Muscle layer of duodenum (tissue), 2 donors: Measurements from ENCODE around the gene GREB1L.

Experiments used
- H3K27ac ChIP-seq: one replicate; pipeline ENCODE4 v1.7.0; 2013; ENCODE audit warnings: mild to moderate bottlenecking, low read length
- H3K27me3 ChIP-seq: one replicate; pipeline ENCODE4 v1.7.0; 2013; ENCODE audit warnings: low read depth, mild to moderate bottlenecking, control low read depth, low read length
- H3K36me3 ChIP-seq, 2 donors: one replicate each; pipeline ENCODE4 v1.7.0; 2013; ENCODE audit warnings: low read length in 2 of 2, control low read depth in 1 of 2, mild to moderate bottlenecking in 1 of 2; ENCODE audit not compliant: insufficient read depth in 2 of 2, control insufficient read depth in 1 of 2
- H3K4me1 ChIP-seq, 2 donors: one replicate each; pipeline ENCODE4 v1.7.0; 2013; ENCODE audit warnings: low read length in 2 of 2, mild to moderate bottlenecking in 2 of 2, control low read depth in 1 of 2, moderate library complexity in 1 of 2; ENCODE audit not compliant: insufficient read depth in 2 of 2, control insufficient read depth in 1 of 2
- H3K4me3 ChIP-seq, 2 donors: one replicate each; pipeline ENCODE4 v1.7.0; 2013; ENCODE audit warnings: low read length in 2 of 2, low read depth in 1 of 2, mild to moderate bottlenecking in 1 of 2
- H3K9me3 ChIP-seq, 2 donors: one replicate each; pipeline ENCODE4 v1.7.0; 2013; ENCODE audit warnings: low read length in 2 of 2, control low read depth in 1 of 2, mild to moderate bottlenecking in 1 of 2; ENCODE audit not compliant: control insufficient read depth in 1 of 2
- donor health status: healthy.

GREB1L gene

DNA sequence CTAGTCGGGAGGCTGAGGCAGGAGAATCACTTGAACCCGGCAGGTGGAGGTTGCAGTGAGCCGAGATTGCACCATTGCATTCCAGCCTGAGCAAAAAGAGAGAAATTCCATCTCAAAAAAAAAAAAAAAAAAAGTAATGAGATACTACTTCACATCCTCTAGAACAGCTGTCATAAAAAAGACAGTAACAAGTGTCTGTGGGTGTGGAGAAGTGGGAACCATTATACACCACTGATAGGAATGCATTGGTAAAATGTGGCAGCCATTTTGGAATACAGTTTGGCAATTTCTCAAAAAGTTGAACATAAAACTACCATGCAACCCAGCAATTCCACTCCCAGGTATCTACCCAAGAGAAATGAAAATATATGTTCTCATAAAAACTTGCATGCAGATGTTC, 166.6 kb downstream of the GREB1L start:
- H3K9me3 ChIP-seq = no peaks in the 10 kb centered on the region

DNA sequence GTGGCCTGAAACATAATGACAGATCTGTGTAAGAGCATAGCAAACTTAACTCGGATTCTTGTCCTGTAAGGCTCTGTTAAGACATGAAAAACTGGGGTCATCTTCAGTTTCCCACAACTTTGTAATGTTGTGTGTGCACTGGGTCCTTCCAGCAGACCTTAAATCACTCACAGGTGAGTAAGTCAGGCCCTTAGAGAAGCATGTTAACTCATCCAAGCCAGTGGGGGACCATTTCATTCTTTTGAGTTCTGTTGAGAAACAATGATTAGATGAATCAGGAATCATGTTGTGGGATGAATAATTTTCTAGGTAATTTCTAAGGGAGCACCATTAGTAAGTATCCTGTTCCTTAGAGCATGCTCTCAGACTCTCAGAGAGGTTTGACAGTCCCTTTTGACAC, 191.4 kb downstream of the GREB1L start:
- no peak overlapping the region for H3K4me3 ChIP-seq
- H3K27me3 ChIP-seq = no peaks in the 10 kb centered on the region
- no peaks in the 10 kb centered on the region for H3K9me3 ChIP-seq
- no peaks in the 10 kb centered on the region for H3K36me3 ChIP-seq
- no peaks in the 10 kb centered on the region for H3K4me1 ChIP-seq
- H3K27ac ChIP-seq = no peak overlapping the region

More for the DNA sequence above, 166.6 kb downstream of the GREB1L start:
- Histone ChIP-seq H3K4me1 (no peaks in the 10 kb centered on the region), H3K27me3 (no peaks in the 10 kb centered on the region), H3K36me3 (no peaks in the 10 kb centered on the region), H3K4me3 (no peak overlapping the region), H3K27ac (no peak overlapping the region)

DNA sequence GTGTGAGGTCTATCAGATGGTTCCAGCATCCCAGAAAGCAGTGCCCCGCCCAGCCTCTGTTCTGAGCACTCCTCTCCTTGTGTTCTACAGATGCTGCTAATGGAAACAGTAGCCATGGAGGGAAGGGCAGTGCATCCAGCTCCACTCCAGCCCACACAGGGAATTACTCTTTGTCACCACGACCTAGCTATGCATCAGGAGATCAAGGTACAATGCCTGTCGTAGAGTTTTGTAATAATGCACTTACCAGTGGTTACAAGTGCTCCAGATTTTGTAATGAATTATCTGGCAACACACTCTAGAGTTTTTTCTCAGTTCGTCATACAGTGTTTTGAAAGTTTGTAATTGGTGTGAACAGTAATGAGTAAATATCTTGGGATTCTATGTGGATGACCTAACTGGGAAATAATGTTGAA, 197.4 kb downstream of the GREB1L start:
- no peaks in the 10 kb centered on the region for H3K9me3 ChIP-seq
- H3K36me3 ChIP-seq = no peaks in the 10 kb centered on the region
- no peaks in the 10 kb centered on the region for H3K4me1 ChIP-seq
- no peak overlapping the region for H3K27ac ChIP-seq
- no peaks in the 10 kb centered on the region for H3K27me3 ChIP-seq
- H3K4me3 ChIP-seq = no peak overlapping the region

DNA sequence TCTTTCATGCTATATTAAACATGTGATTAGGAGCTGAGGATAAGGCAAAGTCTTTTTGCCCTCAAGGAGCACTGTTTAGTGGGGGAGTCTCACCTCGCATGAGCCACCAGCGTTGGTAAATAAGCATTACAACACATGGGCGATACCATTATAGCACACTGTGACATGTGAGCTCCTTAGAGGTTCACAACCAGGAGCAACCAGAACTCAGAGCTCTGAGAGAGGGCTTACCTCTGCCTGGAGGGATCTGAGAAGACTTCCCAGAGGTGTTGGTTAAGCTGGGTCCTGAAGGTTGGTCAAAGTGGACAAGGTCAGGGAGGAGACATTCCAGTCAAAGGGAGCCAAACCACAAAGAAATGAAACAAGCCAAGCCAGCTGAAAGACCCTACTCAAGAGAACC, 199.6 kb downstream of the GREB1L start:
- Histone ChIP-seq H3K27ac (no peak overlapping the region), H3K9me3 (no peaks in the 10 kb centered on the region), H3K4me1 (no peaks in the 10 kb centered on the region), H3K36me3 (no peaks in the 10 kb centered on the region), H3K4me3 (no peak overlapping the region), H3K27me3 (no peaks in the 10 kb centered on the region)

DNA sequence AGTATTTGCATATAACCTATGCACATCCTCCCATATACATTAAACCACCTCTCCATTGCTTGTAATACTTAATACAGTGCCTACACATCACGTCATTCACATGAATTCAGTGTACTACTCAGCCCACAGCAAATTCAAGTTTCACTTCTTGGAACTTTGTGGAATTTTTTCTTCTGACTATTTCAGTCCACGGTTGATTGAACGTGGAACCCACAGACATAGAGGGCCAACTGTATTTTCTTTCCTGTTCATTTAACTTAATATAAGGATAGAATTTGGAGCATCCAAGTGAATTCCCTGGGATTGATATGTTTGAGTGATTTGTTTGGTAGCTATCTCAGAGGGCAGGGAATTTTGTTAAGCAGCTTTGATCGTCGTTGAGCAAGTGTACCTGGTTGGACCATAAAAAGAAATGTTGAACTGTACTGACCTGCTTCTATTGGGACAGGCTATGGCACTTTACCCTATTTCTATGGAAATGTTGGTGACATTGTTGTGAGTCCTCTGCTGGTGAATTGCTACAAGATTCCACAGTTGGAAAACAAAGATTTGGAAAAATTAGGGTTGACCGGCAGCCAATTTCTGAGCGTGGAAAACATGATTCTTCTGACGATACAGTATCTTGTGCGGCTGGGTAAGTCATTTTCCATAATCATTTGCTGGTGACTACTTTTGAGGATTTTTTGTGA, 201.9 kb downstream of the GREB1L start:
- no peaks in the 10 kb centered on the region for H3K36me3 ChIP-seq
- H3K4me1 ChIP-seq = no peaks in the 10 kb centered on the region
- no peak overlapping the region for H3K27ac ChIP-seq
- H3K4me3 ChIP-seq = no peak overlapping the region
- no peaks in the 10 kb centered on the region for H3K9me3 ChIP-seq
- no peaks in the 10 kb centered on the region for H3K27me3 ChIP-seq

GRCh38 chr18:21444465-21445212, 202.6 kb downstream of the GREB1L start:
- H3K4me3 ChIP-seq = no peak overlapping the region
- no peaks in the 10 kb centered on the region for H3K9me3 ChIP-seq
- no peaks in the 10 kb centered on the region for H3K4me1 ChIP-seq
- H3K27me3 ChIP-seq = no peaks in the 10 kb centered on the region
- no peaks in the 10 kb centered on the region for H3K36me3 ChIP-seq
- H3K27ac ChIP-seq = no peak overlapping the region

DNA sequence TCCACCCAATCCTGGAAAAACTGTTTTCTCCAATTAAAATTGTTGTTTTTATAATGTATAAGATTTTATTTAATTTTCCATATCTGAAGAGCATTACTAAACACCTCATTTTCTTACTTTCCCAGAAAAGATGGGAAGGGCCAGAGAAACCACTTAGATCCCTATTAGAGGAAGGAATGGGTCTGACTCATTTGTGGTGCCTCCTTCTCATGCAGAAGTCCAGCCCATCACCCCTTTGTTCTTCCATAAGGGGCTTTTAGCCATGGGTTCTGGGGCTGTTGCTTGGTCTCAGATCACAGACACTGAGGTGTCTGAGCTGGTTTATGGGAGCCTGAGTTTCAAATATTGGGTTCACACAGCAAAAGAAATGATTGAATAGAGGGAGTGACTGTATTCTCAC, 206.3 kb downstream of the GREB1L start:
- H3K27ac ChIP-seq = no peak overlapping the region
- peaks cover 6 to 9% of the 10 kb centered on the region in 2 donors for H3K4me1 ChIP-seq
- H3K27me3 ChIP-seq = no peaks in the 10 kb centered on the region

DNA sequence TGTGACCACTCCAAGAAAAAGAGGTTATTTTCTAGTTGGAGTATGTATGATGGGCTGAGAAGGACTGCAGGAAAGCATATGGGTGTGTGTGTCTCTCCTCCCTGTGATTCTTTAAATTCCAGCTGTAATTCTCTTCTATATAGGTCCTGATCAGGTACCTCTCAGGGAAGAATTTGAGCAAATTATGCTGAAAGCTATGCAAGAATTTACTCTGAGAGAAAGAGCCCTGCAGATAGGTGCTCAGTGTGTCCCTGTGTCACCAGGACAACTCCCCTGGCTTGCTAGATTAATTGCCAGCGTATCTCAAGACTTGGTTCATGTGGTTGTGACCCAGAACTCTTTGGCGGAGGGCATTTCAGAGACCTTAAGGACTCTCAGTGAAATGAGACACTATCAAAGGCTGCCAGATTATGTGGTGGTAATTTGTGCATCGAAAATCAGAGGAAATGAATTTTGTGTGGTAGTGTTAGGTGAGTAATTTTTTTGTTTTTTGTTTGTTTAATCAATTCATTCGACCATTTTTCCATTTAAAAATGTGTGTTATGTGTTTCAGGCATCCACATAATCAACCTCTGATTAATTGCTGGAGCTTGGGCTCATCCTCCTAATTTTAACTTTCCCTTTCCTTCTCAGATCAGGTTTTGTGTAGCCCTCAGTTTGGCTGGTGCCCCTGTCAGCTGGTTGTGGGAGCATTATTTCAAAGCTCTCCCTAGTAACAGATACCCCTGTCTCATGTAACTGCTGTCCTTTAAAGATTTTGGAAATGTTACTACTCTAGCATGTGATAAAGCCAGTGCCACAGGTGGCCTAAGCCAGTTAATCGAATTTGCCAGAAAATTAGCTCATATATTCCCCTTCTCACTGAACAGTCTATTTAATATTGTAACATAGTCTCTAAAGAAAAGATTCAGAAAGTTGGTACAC, 207.6 kb downstream of the GREB1L start:
- Histone ChIP-seq H3K27me3 (no peaks in the 10 kb centered on the region), H3K9me3 (no peaks in the 10 kb centered on the region), H3K27ac (no peak overlapping the region), H3K4me1 (peaks cover 6 to 16% of the 10 kb centered on the region in 2 donors), H3K36me3 (no peaks in the 10 kb centered on the region), H3K4me3 (no peak overlapping the region)

More for the DNA sequence above, 206.3 kb downstream of the GREB1L start:
- Histone ChIP-seq H3K4me3 (no peak overlapping the region), H3K36me3 (no peaks in the 10 kb centered on the region), H3K9me3 (no peaks in the 10 kb centered on the region)

DNA sequence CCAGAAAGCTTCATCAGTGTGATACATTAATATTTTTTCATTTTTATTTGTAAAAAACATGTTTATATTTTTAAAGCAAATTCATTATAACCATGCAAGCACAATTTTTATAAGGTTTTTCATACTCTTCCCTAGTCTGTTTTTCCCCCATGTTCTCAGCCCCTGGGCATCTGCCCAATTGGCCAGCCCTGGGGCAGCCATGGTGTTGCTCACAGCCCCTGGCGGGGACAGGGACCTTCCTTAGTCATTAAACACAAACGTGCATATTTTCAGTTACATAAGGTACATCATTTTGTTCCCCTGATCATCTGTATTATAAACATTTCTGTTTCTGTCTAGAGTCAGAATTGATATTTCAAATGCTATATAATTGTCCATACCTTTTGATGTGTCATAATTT, 208.5 kb downstream of the GREB1L start:
- no peak overlapping the region for H3K27ac ChIP-seq
- H3K9me3 ChIP-seq = no peaks in the 10 kb centered on the region
- H3K4me3 ChIP-seq = no peak overlapping the region

DNA sequence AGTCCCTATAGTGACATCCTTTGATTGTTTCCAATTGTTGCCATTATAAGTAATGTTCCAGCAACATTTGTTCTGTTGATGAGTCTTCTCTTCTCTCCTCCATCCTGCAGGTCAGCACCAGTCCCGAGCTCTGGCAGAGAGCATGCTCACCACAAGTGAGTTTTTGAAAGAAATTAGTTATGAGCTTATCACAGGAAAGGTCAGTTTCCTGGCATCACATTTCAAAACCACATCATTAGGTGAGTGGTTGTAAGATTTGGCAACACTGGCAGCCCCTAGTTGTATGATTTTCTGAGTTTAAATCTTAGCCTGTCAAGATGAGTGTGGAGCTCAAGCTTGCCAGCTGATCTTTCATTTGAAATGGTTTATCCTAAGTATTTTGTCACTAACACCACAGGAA, 208.9 kb downstream of the GREB1L start:
- Histone ChIP-seq H3K4me1 (peaks cover 6 to 16% of the 10 kb centered on the region in 2 donors), H3K27me3 (no peaks in the 10 kb centered on the region), H3K4me3 (no peak overlapping the region), H3K27ac (no peak overlapping the region), H3K9me3 (no peaks in the 10 kb centered on the region), H3K36me3 (no peaks in the 10 kb centered on the region)

More for the DNA sequence above, 208.5 kb downstream of the GREB1L start:
- Histone ChIP-seq H3K36me3 (no peaks in the 10 kb centered on the region), H3K4me1 (peaks cover 6 to 16% of the 10 kb centered on the region in 2 donors), H3K27me3 (no peaks in the 10 kb centered on the region)

DNA sequence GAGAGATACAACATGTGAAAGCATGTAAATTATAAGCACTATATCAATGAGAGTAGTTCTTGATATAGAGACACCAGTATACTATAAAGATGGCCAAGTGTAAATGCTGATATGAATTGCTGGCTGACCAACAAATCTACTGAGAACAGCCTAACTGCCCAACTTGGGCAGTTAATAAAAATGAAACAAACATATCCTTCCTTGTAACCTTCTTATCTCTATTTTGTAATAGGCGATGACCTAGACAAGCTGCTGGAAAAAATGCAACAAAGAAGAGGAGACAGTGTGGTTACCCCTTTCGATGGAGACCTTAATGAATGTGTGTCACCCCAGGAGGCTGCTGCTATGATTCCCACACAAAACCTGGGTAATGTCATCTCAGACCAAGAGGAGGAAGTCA, 209.8 kb downstream of the GREB1L start:
- no peak overlapping the region for H3K4me3 ChIP-seq
- peaks cover 6 to 16% of the 10 kb centered on the region in 2 donors for H3K4me1 ChIP-seq
- H3K9me3 ChIP-seq = no peaks in the 10 kb centered on the region
- no peaks in the 10 kb centered on the region for H3K36me3 ChIP-seq
- no peaks in the 10 kb centered on the region for H3K27me3 ChIP-seq
- H3K27ac ChIP-seq = no peak overlapping the region
